GM18909 (cell line): ENCODE results near the gene HYLS1.

Experiments used
- ATAC-seq: cut with Tn5 transposase; IDR thresholded peaks from one replicate; pipeline ENCODE4 v1.9.1; 2021; ENCODE audit warnings: mild to moderate bottlenecking; ENCODE audit not compliant: unreplicated experiment, poor library complexity

HYLS1 gene

GRCh38 chr11:125947419-125948277 lies 60.2 kb downstream of the HYLS1 start:
- ATAC-seq = no peak

- no peak for ATAC-seq
Observed at GRCh38 chr11:125948278-125949051, 61.0 kb downstream of the HYLS1 start.

- ATAC-seq = no peak
Observed at GRCh38 chr11:125949271-125950177, 62.1 kb downstream of the HYLS1 start.

- ATAC-seq = no peak
Observed at GRCh38 chr11:125950178-125950490, 62.7 kb downstream of the HYLS1 start.
